GM18858 (cell line): ENCODE results near the gene TCFL5.

Experiments used
- ATAC-seq: cut with Tn5 transposase; IDR thresholded peaks from one replicate; pipeline ENCODE4 v1.9.1; 2021; ENCODE audit not compliant: unreplicated experiment

TCFL5 gene

DNA sequence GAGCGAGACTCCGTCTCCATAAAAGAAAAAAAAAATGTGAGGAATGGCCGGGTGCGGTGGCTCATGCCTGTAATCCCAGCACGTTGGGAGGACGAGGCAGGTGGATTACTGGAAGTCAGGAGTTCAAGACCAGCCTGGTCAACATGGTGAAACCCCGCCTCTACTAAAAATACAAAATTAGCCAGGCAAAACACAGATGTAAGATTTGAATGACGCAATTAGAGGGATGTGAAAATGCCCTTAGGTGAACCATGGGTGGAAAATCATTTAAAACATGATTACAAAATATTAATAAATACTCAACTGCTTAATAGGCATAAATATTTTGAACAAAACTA is 23.9 kb downstream of the TCFL5 start:
- no peak for ATAC-seq

DNA sequence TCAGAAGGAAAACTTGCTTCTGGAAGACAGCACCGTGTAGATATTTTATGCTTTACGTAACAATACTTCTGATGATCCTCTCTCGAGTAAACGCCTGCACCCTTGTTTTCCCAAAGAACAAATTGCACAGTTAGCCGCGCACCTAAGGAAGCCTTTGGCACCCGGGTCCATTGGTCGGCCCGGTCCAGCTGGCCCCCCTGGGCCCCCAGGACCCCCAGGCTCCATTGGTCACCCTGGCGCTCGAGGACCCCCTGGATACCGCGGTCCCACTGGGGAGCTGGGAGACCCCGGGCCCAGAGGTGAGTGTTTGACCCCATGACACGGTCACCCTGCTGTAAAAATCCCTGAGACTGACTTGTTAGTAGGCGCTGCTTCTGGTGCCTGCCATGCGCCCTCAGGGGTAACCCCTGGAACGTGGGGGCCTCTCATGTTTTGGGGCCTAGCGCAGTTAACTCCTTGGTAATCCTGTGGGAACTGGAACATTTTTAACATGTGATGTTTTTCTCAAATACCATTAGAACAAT is 24.6 kb downstream of the TCFL5 start:
- ATAC-seq: no peak

DNA sequence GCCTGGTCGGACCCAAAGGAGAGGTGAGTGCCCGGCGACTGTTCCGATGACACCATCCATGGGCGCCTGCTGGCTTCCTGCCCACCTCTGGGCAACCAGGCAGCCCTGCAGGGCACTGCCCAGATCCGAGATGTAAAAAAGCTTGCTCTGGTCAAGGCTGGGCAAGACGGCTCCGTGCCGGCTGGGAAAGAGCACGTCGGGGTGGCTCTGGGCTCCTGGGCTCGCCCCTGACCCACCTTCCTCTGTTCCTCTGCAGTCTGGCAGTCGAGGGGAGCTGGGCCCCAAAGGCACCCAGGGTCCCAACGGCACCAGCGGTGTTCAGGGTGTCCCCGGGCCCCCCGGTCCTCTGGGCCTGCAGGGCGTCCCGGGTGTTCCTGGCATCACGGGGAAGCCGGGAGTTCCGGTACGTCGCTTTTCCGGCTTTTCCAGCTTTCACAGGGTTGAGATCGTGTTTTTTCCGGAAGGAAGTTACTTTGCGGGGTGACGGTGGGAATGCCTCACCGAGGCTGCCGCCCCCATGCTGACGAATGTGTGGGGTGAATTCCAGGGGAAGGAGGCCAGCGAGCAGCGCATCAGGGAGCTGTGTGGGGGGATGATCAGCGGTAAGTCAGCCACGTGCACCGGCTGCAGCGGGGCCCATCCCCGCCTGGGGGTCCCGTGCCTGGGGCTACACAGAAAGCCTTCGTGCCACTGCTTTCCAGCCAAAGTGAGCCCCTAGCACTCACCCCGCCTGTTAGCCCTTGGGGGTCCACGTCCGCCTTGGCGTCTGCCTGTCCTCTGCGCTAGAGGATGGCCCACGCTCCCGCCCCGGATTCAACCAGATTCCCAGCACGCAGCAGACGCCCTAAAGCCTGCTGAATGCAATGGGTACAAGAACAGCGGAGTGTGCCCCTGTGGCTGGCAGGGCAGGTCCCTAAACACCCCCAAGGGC is 25.4 kb downstream of the TCFL5 start:
- ATAC-seq: no peak

DNA sequence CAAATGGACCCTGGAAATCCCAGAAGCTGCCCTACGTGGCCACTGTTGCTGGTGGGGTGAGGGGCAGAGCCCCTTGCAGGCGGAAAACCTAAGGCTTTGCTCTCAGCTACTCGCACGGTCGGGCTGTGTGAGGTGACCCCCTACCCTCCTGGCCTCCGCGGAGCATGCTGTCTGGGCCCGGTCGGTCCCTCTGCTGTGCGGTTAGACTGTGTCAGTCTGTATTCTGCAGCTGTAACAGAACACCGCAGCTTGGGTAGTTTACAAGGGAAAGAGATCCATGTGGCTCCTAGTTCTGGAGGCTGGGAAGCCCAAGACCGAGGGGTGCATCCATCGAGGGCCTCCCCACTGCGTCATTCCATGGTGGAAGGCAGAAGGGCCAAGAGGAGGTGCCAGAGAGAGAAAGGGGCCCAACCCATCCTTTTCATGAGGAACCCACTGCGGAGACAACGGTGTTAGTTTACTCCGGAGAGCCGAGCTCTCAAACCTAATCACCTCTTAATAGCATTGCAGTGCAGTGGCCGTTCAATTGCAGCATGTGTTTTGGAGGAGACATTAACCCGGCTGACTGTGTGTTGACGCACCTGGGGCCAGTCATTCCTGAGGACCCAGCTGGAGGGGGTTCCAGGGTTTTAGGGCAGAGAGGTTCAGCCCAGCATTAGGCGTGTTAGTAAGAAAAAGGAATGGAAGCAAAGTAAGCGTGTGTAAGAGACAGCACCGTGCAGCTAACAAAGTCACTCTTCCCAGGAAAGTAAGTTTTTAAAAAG is 26.5 kb downstream of the TCFL5 start:
- no peak for ATAC-seq

DNA sequence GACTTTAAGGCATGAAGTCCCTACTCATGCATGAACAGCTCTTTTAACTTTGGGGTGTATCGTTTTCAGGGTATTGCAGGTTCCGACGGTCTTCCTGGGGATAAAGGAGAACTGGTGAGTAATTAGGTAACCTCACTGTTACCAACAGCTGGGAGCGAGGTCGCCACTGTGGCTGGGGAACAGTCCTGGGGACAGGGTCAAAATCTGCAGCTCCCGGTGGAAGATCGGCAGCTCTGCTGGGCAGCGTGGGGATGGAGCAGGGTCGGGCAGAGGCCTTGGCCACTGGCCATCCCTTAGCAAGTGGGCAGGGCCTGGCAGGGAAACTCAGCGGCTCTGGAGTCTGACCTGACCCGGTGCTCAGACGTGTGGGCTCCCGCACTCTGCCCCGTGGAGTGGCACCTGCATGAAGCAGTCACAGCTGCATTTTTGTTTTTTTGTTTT is 28.7 kb downstream of the TCFL5 start:
- ATAC-seq: no peak

DNA sequence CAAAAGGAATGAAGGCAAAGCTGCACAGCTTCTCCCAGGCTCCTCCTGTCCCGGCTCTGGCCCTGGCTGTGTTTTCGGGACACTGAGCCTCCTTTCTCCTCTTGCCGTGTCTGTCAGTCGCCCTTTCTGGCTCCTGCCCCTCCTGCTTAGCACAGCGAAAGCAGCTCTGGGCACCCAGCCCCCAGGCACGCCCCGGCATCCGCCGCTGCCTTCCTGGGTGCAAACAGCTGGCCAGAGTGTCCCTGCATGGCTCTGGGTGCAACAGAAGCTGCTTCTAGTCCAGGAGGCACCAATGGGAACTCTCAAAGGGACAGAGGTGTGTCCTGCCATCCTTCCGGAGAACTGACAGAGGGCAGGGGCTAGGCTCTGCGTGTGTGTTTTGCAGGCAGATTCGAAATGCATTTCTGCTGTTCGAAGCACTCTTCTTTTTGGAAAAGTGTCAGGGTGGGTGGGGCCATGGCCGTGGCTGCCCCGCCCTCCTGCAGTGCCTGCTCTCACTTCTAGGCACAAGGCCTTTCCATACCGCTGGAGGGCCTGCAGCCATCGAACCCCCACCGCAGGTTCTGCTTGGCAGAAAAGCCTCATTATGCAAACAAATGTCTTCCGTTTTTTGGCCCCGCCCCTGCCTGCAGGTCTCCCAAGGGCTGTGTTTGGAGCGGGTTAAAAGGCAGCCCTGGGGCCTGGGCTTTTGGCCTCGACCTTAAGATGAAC is 29.3 kb downstream of the TCFL5 start:
- no peak for ATAC-seq

DNA sequence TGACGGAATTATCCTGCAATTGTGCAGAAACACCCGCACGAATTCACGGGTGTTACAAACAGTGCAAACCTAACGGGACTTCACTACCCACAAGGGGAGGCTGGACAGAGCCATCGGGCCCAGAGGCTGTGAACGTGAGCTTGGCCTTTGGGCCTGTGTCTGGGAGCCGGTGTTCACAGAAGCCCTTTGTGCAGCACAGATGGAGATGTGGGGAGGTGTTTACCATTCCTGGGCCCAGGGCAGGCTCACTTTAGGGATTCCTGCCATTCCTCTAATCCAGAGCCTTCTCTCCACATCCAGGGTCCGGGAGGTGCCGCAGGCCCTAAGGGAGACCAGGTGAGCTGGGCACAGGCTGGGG is 29.8 kb downstream of the TCFL5 start:
- ATAC-seq: no peak

DNA sequence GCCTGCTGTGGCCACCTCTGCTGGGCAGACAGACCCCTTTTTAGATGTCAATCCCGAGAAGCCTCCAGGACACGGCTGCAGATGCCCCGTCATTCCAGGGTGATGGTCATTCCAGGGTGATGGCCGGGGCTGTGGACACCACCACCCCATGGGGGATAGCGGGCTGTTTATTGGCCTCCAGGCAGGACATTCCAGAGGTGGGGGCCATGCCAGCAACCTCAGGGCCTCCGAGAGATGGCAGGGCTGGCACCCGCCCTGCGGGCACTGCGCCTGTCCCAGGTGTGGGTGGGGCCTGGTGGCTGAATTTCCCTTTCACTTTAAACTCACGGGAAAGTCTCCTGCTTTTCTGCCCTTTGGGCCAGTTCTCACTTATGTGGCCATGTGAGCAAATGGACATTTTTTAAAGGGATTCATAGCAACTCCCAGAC is 30.2 kb downstream of the TCFL5 start:
- no peak for ATAC-seq

DNA sequence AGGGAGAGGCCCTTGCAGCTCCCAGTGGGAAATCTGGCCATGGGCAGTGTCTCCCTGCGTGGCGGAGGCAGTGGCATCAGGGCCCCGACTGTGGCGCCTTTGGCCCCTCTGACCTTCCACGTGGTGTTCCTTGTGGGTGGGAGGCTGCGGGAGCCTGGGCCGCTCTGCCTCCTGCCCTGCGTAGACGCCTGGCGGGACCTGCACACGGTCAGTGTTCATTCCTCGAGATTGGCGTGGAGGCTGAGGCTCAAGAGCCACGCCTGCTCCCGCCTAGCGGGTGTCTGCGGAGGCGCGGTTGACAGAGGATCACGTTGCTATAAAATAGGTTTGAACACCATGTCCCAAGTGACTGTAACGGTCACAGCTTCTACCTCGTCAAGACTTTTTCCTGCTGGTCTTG is 30.8 kb downstream of the TCFL5 start:
- ATAC-seq: no peak

DNA sequence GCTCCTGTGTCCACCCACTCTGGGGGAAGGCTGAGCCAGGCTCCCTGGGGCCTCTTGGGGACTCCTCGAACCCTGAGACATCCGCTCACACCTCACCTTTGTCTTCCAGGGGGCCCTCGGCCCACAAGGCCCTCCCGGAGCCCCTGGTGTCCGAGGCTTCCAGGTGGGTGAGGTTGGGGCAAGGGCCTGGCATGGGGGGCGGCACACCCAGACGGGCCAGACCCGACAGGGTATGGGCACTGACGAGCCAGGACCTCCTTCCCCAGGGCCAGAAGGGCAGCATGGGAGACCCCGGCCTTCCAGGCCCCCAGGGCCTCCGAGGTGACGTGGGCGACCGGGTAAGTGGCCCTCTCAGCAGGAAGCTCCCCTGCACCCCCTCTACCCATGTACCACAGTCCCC is 31.4 kb downstream of the TCFL5 start:
- no peak for ATAC-seq

DNA sequence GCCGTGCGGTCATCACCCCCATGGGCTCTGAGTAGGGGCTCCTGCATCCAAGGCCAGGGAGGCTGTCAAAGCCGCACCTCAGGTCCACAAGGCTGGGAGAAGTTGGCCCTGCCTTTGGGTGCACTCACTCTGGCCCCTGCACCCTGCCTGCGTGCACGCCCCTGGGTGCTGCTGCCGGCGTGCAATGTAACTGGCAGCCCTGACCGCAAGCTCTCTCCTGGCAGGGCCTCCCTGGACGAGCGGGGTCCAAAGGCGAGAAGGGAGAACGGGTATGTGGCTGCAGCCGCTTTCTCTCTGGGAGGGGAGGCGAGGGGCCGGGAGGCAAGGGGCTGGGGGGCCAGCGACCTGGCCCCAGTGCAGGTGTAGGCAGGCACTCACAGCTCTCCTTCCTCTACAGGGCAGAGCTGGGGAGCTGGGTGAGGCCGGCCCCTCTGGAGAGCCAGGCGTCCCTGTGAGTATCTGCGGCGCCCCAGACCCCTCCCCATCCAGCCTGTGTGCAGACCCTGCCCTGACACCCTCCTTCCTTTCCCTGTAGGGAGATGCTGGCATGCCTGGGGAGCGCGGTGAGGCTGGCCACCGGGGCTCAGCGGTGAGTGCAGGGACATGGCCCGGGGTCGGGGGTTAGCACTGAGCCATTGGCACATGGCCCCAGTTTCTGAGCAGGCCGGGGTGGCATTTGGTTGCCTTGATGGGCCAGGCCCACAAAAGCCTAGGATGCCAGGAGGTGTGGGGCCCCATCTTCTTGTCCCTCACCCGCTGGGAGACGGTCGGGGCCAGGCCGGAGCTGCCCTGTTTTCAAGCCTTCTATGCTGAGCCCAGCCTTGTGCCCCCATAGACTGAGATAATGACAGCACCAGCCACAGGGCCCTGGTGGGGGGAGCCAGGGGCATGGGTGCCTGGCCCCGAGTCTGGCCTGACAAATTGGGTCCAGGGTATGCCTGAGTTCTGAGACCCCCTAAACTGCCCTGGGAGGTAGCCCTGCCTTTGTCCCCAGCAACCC is 32.1 kb downstream of the TCFL5 start:
- ATAC-seq: no peak

DNA sequence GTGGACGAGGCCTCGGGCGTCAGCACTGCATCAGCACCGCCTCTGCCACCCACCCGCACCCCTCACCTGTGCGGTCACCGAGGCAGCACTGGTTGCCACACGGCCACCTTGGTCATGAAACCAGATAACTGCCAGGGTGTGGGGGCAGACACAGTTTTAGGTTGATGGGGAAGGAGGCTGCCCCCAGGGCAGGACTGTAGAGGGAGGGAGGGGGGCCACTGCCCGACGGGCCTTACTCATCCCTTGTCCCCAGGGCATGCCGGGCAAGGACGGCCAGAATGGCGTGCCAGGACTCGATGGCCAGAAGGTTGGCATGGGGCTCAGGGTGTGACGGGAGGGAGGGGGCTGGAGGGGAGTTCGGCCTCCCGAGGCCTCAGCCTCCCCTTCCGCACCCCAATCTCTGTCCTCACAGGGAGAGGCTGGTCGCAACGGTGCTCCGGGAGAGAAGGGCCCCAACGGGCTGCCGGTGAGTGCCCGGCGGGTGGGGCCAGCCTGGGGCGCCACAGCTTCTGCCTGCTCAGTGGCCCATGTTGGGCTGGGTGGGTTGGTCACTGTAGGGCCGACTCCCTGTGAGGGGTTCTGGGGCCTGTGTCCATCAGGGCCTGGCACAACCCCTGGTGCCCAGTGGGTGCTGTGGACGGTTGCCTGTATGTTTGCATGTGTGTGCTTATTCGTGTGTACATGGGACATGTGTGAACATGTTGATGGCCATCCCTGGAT is 33.0 kb downstream of the TCFL5 start:
- ATAC-seq: no peak

DNA sequence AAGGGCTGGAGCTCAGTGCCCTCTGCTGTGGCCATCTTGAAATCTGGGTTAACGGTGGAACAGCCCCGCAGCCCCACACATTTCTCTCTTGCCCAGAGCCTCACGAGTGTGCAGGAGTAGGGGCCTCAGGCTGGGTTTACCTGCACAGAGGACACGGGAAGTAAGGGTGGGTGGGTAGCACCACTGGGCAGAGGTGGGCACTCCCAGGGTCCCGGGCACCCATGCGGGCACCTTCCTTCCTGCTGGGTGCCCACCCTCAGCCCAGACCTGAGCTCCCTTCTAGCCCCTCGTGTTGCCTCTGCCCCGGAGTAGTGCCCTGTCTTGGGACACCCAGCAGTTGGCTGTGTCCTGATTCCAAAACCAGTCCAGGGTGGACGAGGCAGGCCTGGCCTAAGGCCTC is 33.6 kb downstream of the TCFL5 start:
- ATAC-seq: no peak

DNA sequence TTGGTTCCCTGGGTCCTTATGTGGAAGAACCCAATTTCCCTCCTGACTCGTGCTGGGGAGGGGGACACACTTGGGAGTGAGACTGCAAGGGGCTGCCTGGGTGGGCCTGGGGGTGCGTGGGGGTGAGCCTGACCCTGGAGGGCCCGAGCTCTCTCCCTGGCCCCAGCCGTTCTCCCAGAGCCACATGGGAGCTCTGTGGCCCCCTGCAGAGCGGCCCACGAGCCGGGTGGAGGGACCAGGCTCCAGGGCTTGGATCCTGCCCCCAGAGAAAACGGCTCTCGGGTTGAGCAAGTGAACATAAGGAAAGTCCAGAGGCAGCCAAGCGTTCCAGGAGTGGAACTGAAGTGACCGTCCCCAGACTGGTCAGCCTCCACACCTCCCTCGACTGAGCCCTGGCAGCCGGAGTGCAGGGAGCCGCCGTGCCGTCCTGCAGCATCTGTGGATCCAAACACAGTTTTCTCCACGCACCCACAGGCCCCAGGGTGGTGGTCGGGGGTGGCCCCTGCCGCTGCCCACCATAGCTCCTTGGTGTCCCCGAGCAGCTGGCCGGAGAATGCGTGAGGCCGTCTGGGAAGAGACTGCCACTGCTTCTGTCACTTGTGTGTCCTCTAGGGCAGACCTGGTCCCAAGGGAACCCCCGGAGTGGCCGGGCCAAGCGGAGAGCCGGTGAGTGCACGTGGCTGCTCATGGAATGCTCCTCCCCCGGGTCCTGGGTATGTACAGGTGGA is 34.1 kb downstream of the TCFL5 start:
- ATAC-seq: no peak

DNA sequence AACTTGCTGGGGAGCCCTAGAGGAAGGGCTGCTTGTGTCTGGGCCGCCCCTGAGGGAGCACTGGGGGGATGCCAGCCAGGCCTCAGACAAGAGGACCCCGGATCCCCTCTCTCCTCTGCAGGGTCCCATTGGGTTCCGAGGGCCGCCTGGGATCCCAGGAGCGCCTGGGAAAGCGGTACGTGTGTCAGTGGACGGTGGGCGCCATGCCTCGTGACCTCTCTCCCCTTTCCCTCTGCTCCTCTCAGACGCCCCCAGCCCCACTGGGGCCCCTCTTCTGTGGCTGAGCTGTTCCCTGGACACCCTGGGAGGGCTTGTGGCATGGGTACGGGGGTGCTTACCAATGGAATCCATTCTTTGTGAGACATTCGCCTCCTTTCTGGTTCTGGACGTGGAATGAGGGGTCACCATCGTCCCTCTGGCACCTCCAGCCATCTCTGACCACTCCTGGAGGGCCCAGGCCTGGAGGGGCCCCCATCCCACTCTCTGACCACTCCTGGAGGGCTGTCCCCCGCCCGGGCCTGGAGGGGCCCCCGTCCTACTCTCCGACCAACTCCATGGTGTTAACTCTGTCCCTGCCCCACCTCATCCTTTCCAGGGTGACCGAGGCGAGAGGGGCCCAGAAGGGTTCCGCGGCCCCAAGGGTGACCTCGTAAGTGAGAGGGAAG is 34.8 kb downstream of the TCFL5 start:
- ATAC-seq: no peak

DNA sequence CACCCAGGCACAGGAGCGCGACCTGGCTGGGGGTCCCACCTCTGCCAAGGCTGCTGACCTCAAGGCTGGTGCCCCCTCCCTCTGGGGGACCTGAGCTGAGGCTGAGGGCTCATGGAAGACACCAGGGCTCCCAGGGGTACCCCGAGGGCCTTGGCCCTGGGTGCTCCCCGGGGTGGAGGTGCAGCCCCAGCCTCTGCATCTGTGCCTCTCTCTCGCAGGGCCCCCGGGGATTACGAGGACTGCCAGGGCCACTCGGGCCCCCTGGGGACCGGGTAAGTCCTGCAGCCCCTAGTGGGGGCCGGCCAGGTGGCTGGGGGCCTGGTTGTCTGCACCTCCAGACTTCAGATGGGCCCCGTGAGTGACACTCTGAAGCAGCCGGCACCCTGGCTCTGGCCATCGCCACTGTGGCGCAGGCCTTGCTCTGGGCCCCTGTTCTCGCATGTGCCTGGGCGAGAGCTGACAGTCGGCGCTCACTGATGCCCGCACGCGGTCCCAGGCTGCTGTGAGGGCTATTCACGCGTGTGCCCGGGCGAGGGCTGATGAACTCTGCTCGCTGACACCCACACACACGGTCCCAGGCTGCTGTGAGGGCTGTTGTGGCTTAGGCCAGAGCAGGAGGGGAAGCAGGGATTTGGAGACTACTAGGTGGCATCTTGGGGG is 35.5 kb downstream of the TCFL5 start:
- ATAC-seq: no peak

DNA sequence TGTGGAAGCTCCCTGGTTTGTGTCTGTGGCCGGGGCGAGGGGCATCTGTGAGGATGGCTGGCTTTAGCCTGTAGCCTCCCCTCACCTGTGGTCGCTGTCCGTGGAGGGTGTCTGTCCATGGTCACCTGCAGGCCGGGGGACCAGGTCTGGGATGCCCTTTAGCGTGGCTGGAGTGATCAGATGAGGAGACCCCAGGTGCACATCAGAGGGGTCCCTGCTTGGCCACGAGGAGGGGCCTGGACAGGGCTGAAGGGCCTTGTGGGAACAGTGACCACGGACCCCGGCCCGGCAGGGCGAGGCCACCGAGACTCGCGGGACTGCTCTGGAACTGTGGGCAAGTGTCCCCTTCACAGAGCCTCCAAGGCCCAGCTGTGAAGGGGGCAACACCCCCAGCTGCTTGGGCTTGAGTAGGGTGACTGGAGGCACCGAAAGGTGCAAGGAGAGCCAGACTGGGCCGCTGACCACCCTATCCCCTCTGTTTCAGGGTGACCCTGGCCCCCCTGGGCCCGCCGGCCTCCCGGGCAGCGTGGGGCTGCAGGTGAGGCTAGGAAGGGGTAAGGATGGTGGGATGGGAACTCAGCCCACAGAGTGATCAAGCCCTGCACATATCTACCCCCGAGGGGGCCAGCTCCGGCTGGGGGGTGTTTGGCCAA is 36.2 kb downstream of the TCFL5 start:
- ATAC-seq: no peak
